AG04449 (cell line): ENCODE measurements around the gene IL17D.
"Not testable (repeated sequence)": the region's sequence is repeated elsewhere in the genome, so short reads cannot be mapped to it uniquely, and the experiment has no call there.

ENCODE experiments used
- CTCF ChIA-PET: fragments of 350-600 bp; formaldehyde crosslinking; extraction: SDS; loops from one replicate; lab custom pipeline; 2021; ENCODE audit warnings: antibody characterized with exemption; lab: Yijun Ruan, JAX
- POLR2A ChIA-PET: fragments of 400-600, 350-600 bp; formaldehyde crosslinking; extraction: SDS; loops from one replicate; lab custom pipeline; 2020; ENCODE audit warnings: antibody characterized with exemption, inconsistent platforms; lab: Yijun Ruan, JAX
- DNase-seq: peaks from one replicate; pipeline ENCODE4 v3.0.0-alpha.2; 2010; ENCODE audit warnings: low read depth, low spot score
- H3K4me3 ChIP-seq: 2 replicates; pipeline ENCODE4 v1.5.1; 2011; ENCODE audit warnings: low read depth, mild to moderate bottlenecking, control low read depth, low read length
- CTCF ChIP-seq: IDR thresholded peaks from one replicate; pipeline ENCODE4 v1.5.1; 2011; ENCODE audit warnings: mild to moderate bottlenecking, moderate library complexity, low read length, control low read depth, inconsistent platforms; ENCODE audit not compliant: insufficient read depth; ENCODE audit errors: missing control alignments

The IL17D gene

GRCh38 chr13:20669162-20669561 lies 34.3 kb upstream of the IL17D start:
- CTCF ChIA-PET: interaction anchor here (1.0 kb wide), 1 partner anchor 35 kb away, joined by 4 read pairs; the partner anchor contains the start of gene IL17D
- POLR2A ChIA-PET: interaction anchor here (0.9 kb wide), 1 partner anchor 8 kb away, joined by 3 read pairs; no protein-coding TSS in a partner anchor
- TF ChIP-seq CTCF: no peak
- no peak for DNase-seq
- no peak overlapping the region for H3K4me3 ChIP-seq

GRCh38 chr13:20671789-20672188 lies 31.7 kb upstream of the IL17D start:
- CTCF ChIA-PET: interaction anchor here (0.7 to 1.0 kb wide), 2 partner anchors 9 to 10 kb away, joined by 3 read pairs; no protein-coding TSS in a partner anchor

GRCh38 chr13:20672772-20673171 lies 30.7 kb upstream of the IL17D start:
- TF ChIP-seq CTCF: no peak
- POLR2A ChIA-PET: no interaction called here
- CTCF ChIA-PET: no interaction called here
- H3K4me3 ChIP-seq: no peak overlapping the region
- peak; percentile 26 for DNase-seq

More at GRCh38 chr13:20671789-20672188, 31.7 kb upstream of the IL17D start:
- no peak overlapping the region for H3K4me3 ChIP-seq
- DNase-seq: no peak
- POLR2A ChIA-PET: no interaction called here
- TF ChIP-seq CTCF: no peak

- TF ChIP-seq CTCF: no peak
- no peak for DNase-seq
- ChIA-PET POLR2A (no interaction called here), CTCF (no interaction called here)
- no peak overlapping the region for H3K4me3 ChIP-seq
These were observed 29.8 kb upstream of the IL17D start for GRCh38 chr13:20673715-20674114.

- POLR2A ChIA-PET: interaction anchor here (0.6 kb wide), 1 partner anchor 55 kb away, joined by 3 read pairs; no protein-coding TSS in a partner anchor
- TF ChIP-seq CTCF: no peak
- DNase-seq: no peak
- H3K4me3 ChIP-seq: no peak overlapping the region
- CTCF ChIA-PET: no interaction called here
These were observed 27.3 kb upstream of the IL17D start for GRCh38 chr13:20676213-20676612.

- CTCF ChIA-PET: interaction anchor here (1.1 kb wide), 1 partner anchor 28 kb away, joined by 3 read pairs; no protein-coding TSS in a partner anchor
- POLR2A ChIA-PET, DNase-seq: not testable (repeated sequence)
These were observed 24.9 kb upstream of the IL17D start for GRCh38 chr13:20678606-20679005.

GRCh38 chr13:20679879-20680278 lies 23.6 kb upstream of the IL17D start:
- CTCF ChIA-PET: interaction anchor here (0.8 to 1.4 kb wide), 2 partner anchors 12 to 148 kb away, joined by 3 to 6 read pairs; no protein-coding TSS in a partner anchor
- DNase-seq: no peak
- no peak for TF ChIP-seq CTCF
- POLR2A ChIA-PET: no interaction called here
- no peak overlapping the region for H3K4me3 ChIP-seq

More at GRCh38 chr13:20678606-20679005, 24.9 kb upstream of the IL17D start:
- not testable (repeated sequence) for H3K4me3 ChIP-seq
